PFSK-1 (cell line): Measurements from ENCODE around the gene SPTBN1.

Source experiments
- FOXP2 ChIP-seq: optimal IDR thresholded peaks from 2 replicates; pipeline ENCODE3; 2011; ENCODE audit warnings: borderline replicate concordance, control low read depth, inconsistent platforms; ENCODE audit not compliant: insufficient read depth; ENCODE audit errors: extremely low read length, extremely low read depth
- POLR2AphosphoS5 ChIP-seq: IDR thresholded peaks from 2 replicates; pipeline ENCODE4 v1.6.1; 2012; ENCODE audit warnings: low read depth, mild to moderate bottlenecking, control low read depth, low read length, moderate library complexity
- REST ChIP-seq, 2 experiments: IDR thresholded peaks; 2 replicates each; pipeline versions ENCODE4 v1.6.1 to v1.8.0; 2011 to 2012; ENCODE audit warnings: low read depth in 2 of 2, low read length in 2 of 2, control low read depth in 1 of 2, inconsistent platforms in 1 of 2, mild to moderate bottlenecking in 1 of 2, moderate library complexity in 1 of 2; ENCODE audit not compliant: insufficient read depth in 1 of 2
- SIN3A ChIP-seq: IDR thresholded peaks from 2 replicates; pipeline ENCODE4 v1.6.1; 2012; ENCODE audit warnings: mild to moderate bottlenecking, low read length, moderate library complexity, borderline replicate concordance; ENCODE audit not compliant: insufficient read depth
- TAF1 ChIP-seq: IDR thresholded peaks from 2 replicates; pipeline ENCODE4 v1.6.1; 2012; ENCODE audit warnings: low read length, control low read depth, borderline replicate concordance; ENCODE audit not compliant: insufficient read depth

The SPTBN1 gene

GRCh38 chr2:54655046-54655809 lies 199.1 kb downstream of the SPTBN1 start:
- no peak for TF ChIP-seq REST (IDR thresholded peaks at IDR 0.05; ENCODE audit: insufficient read depth in 1 of 2, low read depth in 2 of 2, low read length in 2 of 2)
- no peak for TF ChIP-seq TAF1
- no peak for TF ChIP-seq POLR2AphosphoS5
- TF ChIP-seq SIN3A = no peak
- no peak for TF ChIP-seq FOXP2

GRCh38 chr2:54656863-54657262 lies 200.7 kb downstream of the SPTBN1 start:
- TF ChIP-seq FOXP2 (no peak), POLR2AphosphoS5 (no peak), TAF1 (no peak), REST (IDR thresholded peaks at IDR 0.05; ENCODE audit: insufficient read depth in 1 of 2, low read depth in 2 of 2, low read length in 2 of 2) (no peak), SIN3A (no peak)

GRCh38 chr2:54657664-54658083 lies 201.5 kb downstream of the SPTBN1 start:
- TF ChIP-seq REST (IDR thresholded peaks at IDR 0.05; ENCODE audit: insufficient read depth in 1 of 2, low read depth in 2 of 2, low read length in 2 of 2) (peak in 1 of 2 experiments; percentile 55; a peak in 1 of 4 replicates), SIN3A (no peak)

- TF ChIP-seq TAF1 (no peak), FOXP2 (no peak), SIN3A (no peak), POLR2AphosphoS5 (no peak), REST (IDR thresholded peaks at IDR 0.05; ENCODE audit: insufficient read depth in 1 of 2, low read depth in 2 of 2, low read length in 2 of 2) (no peak)
Measured at GRCh38 chr2:54658564-54659071, 202.5 kb downstream of the SPTBN1 start.

- TF ChIP-seq POLR2AphosphoS5 (no peak), REST (IDR thresholded peaks at IDR 0.05; ENCODE audit: insufficient read depth in 1 of 2, low read depth in 2 of 2, low read length in 2 of 2) (no peak), SIN3A (no peak), FOXP2 (no peak), TAF1 (no peak)
Measured at GRCh38 chr2:54659527-54659926, 203.4 kb downstream of the SPTBN1 start.
